Measurements from ENCODE around the gene RBMS1.

- TF ChIP-seq CTCF (optimal IDR thresholded peaks at IDR 0.05 in 1 of 3, IDR thresholded peaks at IDR 0.05 in 1 of 3, conservative IDR thresholded peaks at IDR 0.05 in 1 of 3; ENCODE audit: extremely low read depth in 1 of 3, insufficient read depth in 2 of 3, low read length in 3 of 3) (no peak), EZH2 (IDR thresholded peaks at IDR 0.05; ENCODE audit: low read length) (no peak)
These were observed 227.5 kb downstream of the RBMS1 start for GRCh38 chr2:160266037-160266551.

All from keratinocyte (primary cell).